Skeletal muscle satellite cell (primary cell): ENCODE data around the gene YY1.

Source experiments
- H3K27me3 ChIP-seq: 2 replicates; pipeline ENCODE4 v1.7.0; 2013; ENCODE audit warnings: low read length; ENCODE audit not compliant: control insufficient read depth, insufficient read depth
- H3K36me3 ChIP-seq: 2 replicates; pipeline ENCODE4 v1.7.0; 2013; ENCODE audit warnings: mild to moderate bottlenecking, control low read depth, low read length; ENCODE audit not compliant: insufficient read depth
- H3K4me1 ChIP-seq: 2 replicates; pipeline ENCODE4 v1.7.0; 2013; ENCODE audit warnings: low read length; ENCODE audit not compliant: control insufficient read depth, insufficient read depth
- H3K4me2 ChIP-seq: 2 replicates; pipeline ENCODE4 v1.7.0; 2013; ENCODE audit warnings: mild to moderate bottlenecking, low read length
- H3K4me3 ChIP-seq: 2 replicates; pipeline ENCODE4 v1.7.0; 2013; ENCODE audit warnings: low read length
- H3K9ac ChIP-seq: 2 replicates; pipeline ENCODE4 v1.7.0; 2013; ENCODE audit warnings: mild to moderate bottlenecking, low read depth, low read length, moderate library complexity
- H3K9me3 ChIP-seq: replicated peaks from 2 replicates; pipeline ENCODE4 v1.7.0; 2013; ENCODE audit warnings: mild to moderate bottlenecking, control low read depth, low read length

Gene YY1

DNA sequence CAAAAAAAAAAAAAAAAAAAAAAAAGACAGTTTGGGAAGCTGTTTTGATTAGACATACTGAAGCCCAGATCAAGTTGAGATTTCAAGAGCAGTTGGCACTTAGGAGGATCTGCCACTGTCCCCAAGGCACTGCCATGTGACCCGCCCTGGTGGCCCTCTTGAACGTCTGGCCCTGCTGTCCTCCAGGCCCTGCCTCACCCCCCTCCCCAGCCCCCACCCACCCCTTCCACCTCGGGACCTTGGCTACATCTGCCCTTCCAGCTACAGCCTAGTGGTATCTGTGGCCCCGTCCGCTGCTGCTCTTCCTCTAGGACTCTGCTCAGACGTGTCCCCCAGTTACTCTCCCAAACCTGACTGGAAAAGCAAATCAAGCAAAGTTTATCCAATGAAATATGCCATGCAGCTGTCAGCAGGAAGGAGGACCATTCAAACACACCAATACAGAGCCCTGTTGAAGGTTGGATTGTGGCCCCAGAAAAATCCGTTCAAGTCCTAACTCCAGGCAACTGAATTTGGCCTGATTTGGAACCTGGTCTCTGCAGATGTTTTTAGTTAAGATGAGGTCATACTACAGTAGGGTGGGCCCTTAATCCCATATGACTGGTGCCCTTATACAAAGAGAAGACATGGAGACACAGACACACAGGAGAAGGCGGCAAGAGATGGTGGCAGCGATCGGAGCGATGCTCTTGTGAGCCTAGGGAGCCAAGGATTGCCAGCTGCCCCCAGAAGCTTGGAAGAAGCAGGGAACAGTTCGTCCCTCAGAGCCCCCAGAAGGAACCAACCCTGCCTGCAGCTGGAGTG is 49.6 kb downstream of the YY1 start:
- Histone ChIP-seq H3K9me3 (no peaks in the 10 kb centered on the region), H3K4me1 (peaks cover 8% of the 10 kb centered on the region), H3K9ac (no peak overlapping the region), H3K4me2 (no peak overlapping the region), H3K27me3 (no peaks in the 10 kb centered on the region), H3K36me3 (peaks cover 14% of the 10 kb centered on the region), H3K4me3 (no peak overlapping the region)

DNA sequence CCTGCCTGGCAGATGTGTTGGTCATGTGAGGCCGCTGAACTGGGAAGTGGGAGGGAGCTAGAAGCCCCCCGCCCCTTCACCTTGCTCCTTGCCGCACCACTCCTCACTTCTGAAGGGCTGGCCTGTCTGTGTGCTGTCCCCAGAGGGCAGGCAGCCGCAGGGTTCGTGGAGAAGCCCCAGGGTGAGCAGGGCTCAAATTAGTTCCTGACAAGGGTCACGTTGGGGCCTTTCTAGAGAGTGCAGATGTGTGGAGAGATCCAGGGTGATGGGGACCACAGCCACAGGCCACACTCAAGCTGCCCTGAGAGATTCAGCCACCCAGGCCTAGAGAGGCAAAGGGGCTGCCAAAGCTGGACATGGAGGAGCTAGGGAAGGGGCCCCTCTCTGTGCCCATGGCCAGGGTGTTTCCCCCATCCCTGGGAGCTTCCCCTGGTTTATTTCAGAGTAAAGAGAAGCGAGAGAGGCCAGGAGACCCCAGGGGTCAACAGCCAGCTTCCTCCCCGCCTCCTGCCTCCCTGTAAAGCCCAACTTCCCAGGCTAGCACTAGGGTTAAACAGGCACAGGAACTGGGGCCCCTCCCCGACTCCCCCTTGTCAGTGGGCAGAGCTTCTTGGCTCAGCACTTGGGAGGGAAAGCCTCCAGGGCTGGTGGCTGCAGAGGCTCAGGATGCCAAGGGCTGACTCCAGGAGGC is 51.1 kb downstream of the YY1 start:
- H3K4me3 ChIP-seq: no peak overlapping the region
- H3K36me3 ChIP-seq: peaks cover 14% of the 10 kb centered on the region
- H3K9me3 ChIP-seq: no peaks in the 10 kb centered on the region
- no peak overlapping the region for H3K9ac ChIP-seq
- no peaks in the 10 kb centered on the region for H3K27me3 ChIP-seq
- H3K4me2 ChIP-seq: no peak overlapping the region
- peaks cover 8% of the 10 kb centered on the region for H3K4me1 ChIP-seq

GRCh38 chr14:100290607-100291304 is 51.8 kb downstream of the YY1 start:
- H3K4me1 ChIP-seq: peaks cover 4% of the 10 kb centered on the region
- no peak overlapping the region for H3K4me2 ChIP-seq
- H3K4me3 ChIP-seq: no peak overlapping the region

GRCh38 chr14:100291305-100292075 is 52.5 kb downstream of the YY1 start:
- H3K9me3 ChIP-seq: no peaks in the 10 kb centered on the region
- H3K9ac ChIP-seq: no peak overlapping the region
- H3K4me2 ChIP-seq: no peak overlapping the region
- peaks cover 14% of the 10 kb centered on the region for H3K36me3 ChIP-seq
- no peak overlapping the region for H3K4me3 ChIP-seq
- H3K27me3 ChIP-seq: no peaks in the 10 kb centered on the region
- H3K4me1 ChIP-seq: no peaks in the 10 kb centered on the region

More at GRCh38 chr14:100290607-100291304, 51.8 kb downstream of the YY1 start:
- no peaks in the 10 kb centered on the region for H3K9me3 ChIP-seq
- peaks cover 14% of the 10 kb centered on the region for H3K36me3 ChIP-seq
- no peak overlapping the region for H3K9ac ChIP-seq
- H3K27me3 ChIP-seq: no peaks in the 10 kb centered on the region

- no peak overlapping the region for H3K4me2 ChIP-seq
- H3K36me3 ChIP-seq: peaks cover 14% of the 10 kb centered on the region
- H3K9ac ChIP-seq: no peak overlapping the region
- no peaks in the 10 kb centered on the region for H3K27me3 ChIP-seq
- H3K9me3 ChIP-seq: no peaks in the 10 kb centered on the region
- peaks cover 6% of the 10 kb centered on the region for H3K4me1 ChIP-seq
- no peak overlapping the region for H3K4me3 ChIP-seq
These were observed 53.4 kb downstream of the YY1 start for GRCh38 chr14:100292301-100292775.

- no peaks in the 10 kb centered on the region for H3K9me3 ChIP-seq
- peaks cover 15% of the 10 kb centered on the region for H3K36me3 ChIP-seq
- H3K9ac ChIP-seq: no peak overlapping the region
- no peak overlapping the region for H3K4me3 ChIP-seq
- H3K4me1 ChIP-seq: peaks cover 12% of the 10 kb centered on the region
- no peak overlapping the region for H3K4me2 ChIP-seq
- no peaks in the 10 kb centered on the region for H3K27me3 ChIP-seq
These were observed 54.0 kb downstream of the YY1 start for GRCh38 chr14:100292776-100293461.

DNA sequence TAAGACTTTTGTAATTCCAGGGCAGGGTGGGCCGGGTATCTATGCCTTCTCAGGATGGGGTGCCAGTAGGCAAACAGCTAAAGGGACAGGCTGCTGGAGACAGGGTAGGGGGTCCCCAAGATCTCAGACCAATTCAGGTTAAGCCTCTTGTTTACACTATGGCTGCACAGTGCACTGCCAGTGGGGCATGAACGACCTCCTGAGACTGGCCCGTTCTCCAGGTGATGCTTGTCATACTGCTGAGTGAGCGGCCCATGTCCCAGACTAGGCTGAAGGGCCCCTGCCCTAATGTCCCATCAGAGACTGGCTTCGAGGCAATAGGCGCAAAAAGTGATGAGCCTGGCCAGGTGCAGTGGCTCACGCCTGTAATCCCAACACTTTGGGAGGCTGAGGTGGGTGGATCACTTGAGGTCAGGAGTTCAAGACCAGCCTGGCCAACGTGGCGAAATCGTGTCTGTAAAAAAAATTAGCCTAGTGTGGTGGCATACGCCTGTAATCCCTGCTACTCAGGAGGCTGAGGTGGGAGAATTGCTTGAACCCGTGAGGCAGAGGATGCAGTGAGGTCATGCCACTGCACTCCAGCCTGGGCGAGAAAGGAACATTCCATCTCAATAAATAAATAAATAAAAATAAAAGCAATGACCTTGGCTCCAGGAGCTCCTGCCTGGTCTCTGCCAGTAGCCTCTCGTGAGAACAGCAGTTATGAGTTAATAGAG is 54.7 kb downstream of the YY1 start:
- peaks cover 13% of the 10 kb centered on the region for H3K4me1 ChIP-seq
- H3K4me3 ChIP-seq: no peak overlapping the region
- no peak overlapping the region for H3K9ac ChIP-seq
- H3K9me3 ChIP-seq: no peaks in the 10 kb centered on the region
- peaks cover 16% of the 10 kb centered on the region for H3K36me3 ChIP-seq
- H3K27me3 ChIP-seq: no peaks in the 10 kb centered on the region
- no peak overlapping the region for H3K4me2 ChIP-seq

- Histone ChIP-seq H3K9me3 (no peaks in the 10 kb centered on the region), H3K9ac (no peak overlapping the region), H3K4me2 (no peak overlapping the region), H3K4me3 (no peak overlapping the region), H3K36me3 (peaks cover 16% of the 10 kb centered on the region), H3K4me1 (peaks cover 13% of the 10 kb centered on the region), H3K27me3 (no peaks in the 10 kb centered on the region)
These were observed 55.4 kb downstream of the YY1 start for GRCh38 chr14:100294213-100294962.

DNA sequence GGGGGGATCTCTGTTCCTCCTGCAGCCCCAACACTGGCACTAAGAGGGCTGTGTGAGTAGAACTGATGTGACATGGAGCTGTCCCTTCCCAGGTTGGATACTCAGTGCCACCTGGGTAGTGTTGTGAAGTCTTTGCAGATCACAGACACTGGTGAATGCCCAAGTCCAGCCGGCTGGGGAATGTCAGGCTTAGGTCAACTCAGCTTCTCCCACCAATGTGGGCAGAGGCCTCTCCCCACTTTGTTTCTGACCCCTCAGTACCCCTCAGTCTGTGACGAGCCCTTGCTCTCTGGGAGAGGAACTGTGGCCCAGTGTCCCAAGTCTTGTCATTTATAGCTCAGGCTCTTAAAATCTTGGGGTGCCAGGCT is 56.0 kb downstream of the YY1 start:
- H3K9me3 ChIP-seq: no peaks in the 10 kb centered on the region
- no peaks in the 10 kb centered on the region for H3K27me3 ChIP-seq
- peaks cover 16% of the 10 kb centered on the region for H3K36me3 ChIP-seq
- H3K4me1 ChIP-seq: peaks cover 13% of the 10 kb centered on the region
- H3K4me2 ChIP-seq: no peak overlapping the region
- no peak overlapping the region for H3K9ac ChIP-seq
- no peak overlapping the region for H3K4me3 ChIP-seq
